HEK293 (cell line): ENCODE data around the gene PCID2.

Source experiments
- ZBTB20 ChIP-seq: fragments of 450-650 bp; formaldehyde crosslinking; IDR thresholded peaks from 2 replicates; pipeline ENCODE4 v1.5.1; 2016; ENCODE audit warnings: missing biosample characterization, missing genetic modification characterization
- ZBTB8A ChIP-seq: fragments of 450-650 bp; formaldehyde crosslinking; IDR thresholded peaks from 2 replicates; pipeline ENCODE4 v1.5.1; 2016; ENCODE audit warnings: missing biosample characterization, missing genetic modification characterization
- ZFP3 ChIP-seq: fragments of 450-650 bp; formaldehyde crosslinking; IDR thresholded peaks from 2 replicates; pipeline ENCODE4 v1.5.1; 2016; ENCODE audit warnings: low read depth, missing biosample characterization, missing genetic modification characterization
- ZFP37 ChIP-seq: fragments of 450-650 bp; formaldehyde crosslinking; IDR thresholded peaks from 2 replicates; pipeline ENCODE4 v1.5.1; 2016; ENCODE audit warnings: missing biosample characterization, missing genetic modification characterization
- ZNF155 ChIP-seq: fragments of 450-650 bp; formaldehyde crosslinking; IDR thresholded peaks from 2 replicates; pipeline ENCODE4 v1.5.1; 2016; ENCODE audit warnings: missing biosample characterization, missing genetic modification characterization
- ZNF274 ChIP-seq, 2 experiments: fragments of 200-500 bp in 1 of 2; fragments of 450-650 bp in 1 of 2; sonication (Bioruptor generic) in 1 of 2; formaldehyde crosslinking in 1 of 2; IDR thresholded peaks; 2 replicates each; pipeline versions ENCODE4 v1.5.1 to v1.6.1; 2014 to 2016; ENCODE audit warnings: borderline replicate concordance in 1 of 2, inconsistent platforms in 1 of 2, low read length in 1 of 2, missing biosample characterization in 1 of 2, missing genetic modification characterization in 1 of 2
- ZNF324 ChIP-seq: fragments of 450-650 bp; formaldehyde crosslinking; IDR thresholded peaks from 2 replicates; pipeline ENCODE4 v1.5.1; 2016; ENCODE audit warnings: missing biosample characterization, missing genetic modification characterization
- ZNF354C ChIP-seq: fragments of 450-650 bp; formaldehyde crosslinking; IDR thresholded peaks from 2 replicates; pipeline ENCODE4 v1.5.1; 2016; ENCODE audit warnings: missing biosample characterization, missing genetic modification characterization, low read depth, borderline replicate concordance
- ZNF621 ChIP-seq: fragments of 450-650 bp; formaldehyde crosslinking; IDR thresholded peaks from 2 replicates; pipeline ENCODE4 v1.5.1; 2017; ENCODE audit warnings: missing biosample characterization, missing genetic modification characterization
- ZSCAN16 ChIP-seq: fragments of 450-650 bp; formaldehyde crosslinking; IDR thresholded peaks from 2 replicates; pipeline ENCODE4 v1.5.1; 2016; ENCODE audit warnings: missing biosample characterization, missing genetic modification characterization
- TF ChIP-seq, protein P1 (sequence below): fragments of 450-650 bp; formaldehyde crosslinking; IDR thresholded peaks from 2 replicates; pipeline ENCODE4 v1.5.1; 2016; ENCODE audit warnings: missing biosample characterization, missing genetic modification characterization
- TF ChIP-seq, protein P2 (sequence below): fragments of 450-650 bp; formaldehyde crosslinking; conservative IDR thresholded peaks from 2 replicates; pipeline ENCODE4 v1.5.1; 2016; ENCODE audit warnings: low read depth, missing biosample characterization, missing genetic modification characterization
- TF ChIP-seq, protein P3 (sequence below): sonication (generic); formaldehyde crosslinking; IDR thresholded peaks from 2 replicates; pipeline ENCODE4 v1.8.1; 2022; ENCODE audit warnings: mild to moderate bottlenecking, moderate library complexity, missing genetic modification reagents
- TF ChIP-seq, protein P4 (sequence below): fragments of 450-650 bp; formaldehyde crosslinking; IDR thresholded peaks from 2 replicates; pipeline ENCODE4 v1.5.1; 2016; ENCODE audit warnings: missing biosample characterization, missing genetic modification characterization

DNA sequence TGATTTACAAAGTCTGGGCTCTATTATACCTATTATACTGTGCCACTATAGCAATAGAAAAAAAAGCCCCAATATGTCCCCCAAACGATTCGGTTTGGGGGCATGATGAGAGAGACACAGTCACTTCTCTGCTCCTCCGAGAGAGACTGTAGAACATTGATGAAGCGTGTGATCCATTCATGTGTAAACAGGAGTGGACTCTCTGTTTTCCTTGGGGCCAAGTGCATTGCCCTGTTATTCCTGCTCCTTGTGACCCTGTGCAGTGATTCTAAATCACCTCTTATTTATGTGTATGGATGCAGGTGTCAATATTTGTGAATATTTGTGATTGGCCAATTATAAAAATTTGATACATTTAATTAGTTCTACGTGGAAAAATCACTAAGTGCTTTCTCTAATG lies 68.9 kb downstream of the PCID2 start:
- TF ChIP-seq ZNF324 (tag by site-specific recombination) (no peak), ZBTB20 (tag by site-specific recombination) (no peak), ZSCAN16 (tag by site-specific recombination) (no peak), ZBTB8A (no peak), ZFP37 (tag by site-specific recombination) (no peak), ZFP3 (no peak), ZNF354C (no peak), ZNF274 (IDR thresholded peaks at IDR 0.05; ENCODE audit: low read length) (no peak), ZNF274 (tag by site-specific recombination; IDR thresholded peaks at IDR 0.05; ENCODE audit: borderline replicate concordance) (no peak), ZNF621 (tag by site-specific recombination) (no peak), ZNF155 (tag by site-specific recombination) (no peak)
- TF ChIP-seq, protein P1, sequence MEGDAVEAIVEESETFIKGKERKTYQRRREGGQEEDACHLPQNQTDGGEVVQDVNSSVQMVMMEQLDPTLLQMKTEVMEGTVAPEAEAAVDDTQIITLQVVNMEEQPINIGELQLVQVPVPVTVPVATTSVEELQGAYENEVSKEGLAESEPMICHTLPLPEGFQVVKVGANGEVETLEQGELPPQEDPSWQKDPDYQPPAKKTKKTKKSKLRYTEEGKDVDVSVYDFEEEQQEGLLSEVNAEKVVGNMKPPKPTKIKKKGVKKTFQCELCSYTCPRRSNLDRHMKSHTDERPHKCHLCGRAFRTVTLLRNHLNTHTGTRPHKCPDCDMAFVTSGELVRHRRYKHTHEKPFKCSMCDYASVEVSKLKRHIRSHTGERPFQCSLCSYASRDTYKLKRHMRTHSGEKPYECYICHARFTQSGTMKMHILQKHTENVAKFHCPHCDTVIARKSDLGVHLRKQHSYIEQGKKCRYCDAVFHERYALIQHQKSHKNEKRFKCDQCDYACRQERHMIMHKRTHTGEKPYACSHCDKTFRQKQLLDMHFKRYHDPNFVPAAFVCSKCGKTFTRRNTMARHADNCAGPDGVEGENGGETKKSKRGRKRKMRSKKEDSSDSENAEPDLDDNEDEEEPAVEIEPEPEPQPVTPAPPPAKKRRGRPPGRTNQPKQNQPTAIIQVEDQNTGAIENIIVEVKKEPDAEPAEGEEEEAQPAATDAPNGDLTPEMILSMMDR: no peak
- TF ChIP-seq, protein P2, sequence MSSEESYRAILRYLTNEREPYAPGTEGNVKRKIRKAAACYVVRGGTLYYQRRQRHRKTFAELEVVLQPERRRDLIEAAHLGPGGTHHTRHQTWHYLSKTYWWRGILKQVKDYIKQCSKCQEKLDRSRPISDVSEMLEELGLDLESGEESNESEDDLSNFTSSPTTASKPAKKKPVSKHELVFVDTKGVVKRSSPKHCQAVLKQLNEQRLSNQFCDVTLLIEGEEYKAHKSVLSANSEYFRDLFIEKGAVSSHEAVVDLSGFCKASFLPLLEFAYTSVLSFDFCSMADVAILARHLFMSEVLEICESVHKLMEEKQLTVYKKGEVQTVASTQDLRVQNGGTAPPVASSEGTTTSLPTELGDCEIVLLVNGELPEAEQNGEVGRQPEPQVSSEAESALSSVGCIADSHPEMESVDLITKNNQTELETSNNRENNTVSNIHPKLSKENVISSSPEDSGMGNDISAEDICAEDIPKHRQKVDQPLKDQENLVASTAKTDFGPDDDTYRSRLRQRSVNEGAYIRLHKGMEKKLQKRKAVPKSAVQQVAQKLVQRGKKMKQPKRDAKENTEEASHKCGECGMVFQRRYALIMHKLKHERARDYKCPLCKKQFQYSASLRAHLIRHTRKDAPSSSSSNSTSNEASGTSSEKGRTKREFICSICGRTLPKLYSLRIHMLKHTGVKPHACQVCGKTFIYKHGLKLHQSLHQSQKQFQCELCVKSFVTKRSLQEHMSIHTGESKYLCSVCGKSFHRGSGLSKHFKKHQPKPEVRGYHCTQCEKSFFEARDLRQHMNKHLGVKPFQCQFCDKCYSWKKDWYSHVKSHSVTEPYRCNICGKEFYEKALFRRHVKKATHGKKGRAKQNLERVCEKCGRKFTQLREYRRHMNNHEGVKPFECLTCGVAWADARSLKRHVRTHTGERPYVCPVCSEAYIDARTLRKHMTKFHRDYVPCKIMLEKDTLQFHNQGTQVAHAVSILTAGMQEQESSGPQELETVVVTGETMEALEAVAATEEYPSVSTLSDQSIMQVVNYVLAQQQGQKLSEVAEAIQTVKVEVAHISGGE (tag by site-specific recombination): no peak
- TF ChIP-seq, protein P3, sequence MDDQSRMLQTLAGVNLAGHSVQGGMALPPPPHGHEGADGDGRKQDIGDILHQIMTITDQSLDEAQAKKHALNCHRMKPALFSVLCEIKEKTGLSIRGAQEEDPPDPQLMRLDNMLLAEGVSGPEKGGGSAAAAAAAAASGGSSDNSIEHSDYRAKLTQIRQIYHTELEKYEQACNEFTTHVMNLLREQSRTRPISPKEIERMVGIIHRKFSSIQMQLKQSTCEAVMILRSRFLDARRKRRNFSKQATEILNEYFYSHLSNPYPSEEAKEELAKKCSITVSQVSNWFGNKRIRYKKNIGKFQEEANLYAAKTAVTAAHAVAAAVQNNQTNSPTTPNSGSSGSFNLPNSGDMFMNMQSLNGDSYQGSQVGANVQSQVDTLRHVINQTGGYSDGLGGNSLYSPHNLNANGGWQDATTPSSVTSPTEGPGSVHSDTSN (CRISPR knock-in tag): no peak
- TF ChIP-seq, protein P4, sequence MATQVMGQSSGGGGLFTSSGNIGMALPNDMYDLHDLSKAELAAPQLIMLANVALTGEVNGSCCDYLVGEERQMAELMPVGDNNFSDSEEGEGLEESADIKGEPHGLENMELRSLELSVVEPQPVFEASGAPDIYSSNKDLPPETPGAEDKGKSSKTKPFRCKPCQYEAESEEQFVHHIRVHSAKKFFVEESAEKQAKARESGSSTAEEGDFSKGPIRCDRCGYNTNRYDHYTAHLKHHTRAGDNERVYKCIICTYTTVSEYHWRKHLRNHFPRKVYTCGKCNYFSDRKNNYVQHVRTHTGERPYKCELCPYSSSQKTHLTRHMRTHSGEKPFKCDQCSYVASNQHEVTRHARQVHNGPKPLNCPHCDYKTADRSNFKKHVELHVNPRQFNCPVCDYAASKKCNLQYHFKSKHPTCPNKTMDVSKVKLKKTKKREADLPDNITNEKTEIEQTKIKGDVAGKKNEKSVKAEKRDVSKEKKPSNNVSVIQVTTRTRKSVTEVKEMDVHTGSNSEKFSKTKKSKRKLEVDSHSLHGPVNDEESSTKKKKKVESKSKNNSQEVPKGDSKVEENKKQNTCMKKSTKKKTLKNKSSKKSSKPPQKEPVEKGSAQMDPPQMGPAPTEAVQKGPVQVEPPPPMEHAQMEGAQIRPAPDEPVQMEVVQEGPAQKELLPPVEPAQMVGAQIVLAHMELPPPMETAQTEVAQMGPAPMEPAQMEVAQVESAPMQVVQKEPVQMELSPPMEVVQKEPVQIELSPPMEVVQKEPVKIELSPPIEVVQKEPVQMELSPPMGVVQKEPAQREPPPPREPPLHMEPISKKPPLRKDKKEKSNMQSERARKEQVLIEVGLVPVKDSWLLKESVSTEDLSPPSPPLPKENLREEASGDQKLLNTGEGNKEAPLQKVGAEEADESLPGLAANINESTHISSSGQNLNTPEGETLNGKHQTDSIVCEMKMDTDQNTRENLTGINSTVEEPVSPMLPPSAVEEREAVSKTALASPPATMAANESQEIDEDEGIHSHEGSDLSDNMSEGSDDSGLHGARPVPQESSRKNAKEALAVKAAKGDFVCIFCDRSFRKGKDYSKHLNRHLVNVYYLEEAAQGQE: no peak
